Ascending aorta (tissue), 2 donors: ENCODE results near the gene TMEM181. TPM values are rescaled to one million over a fixed set of nuclear protein-coding genes. Genes with fewer than 3 reads are reported as not detected.

ENCODE experiments used
- DNase-seq, 2 donors: peaks; one replicate each; pipeline ENCODE4 v3.0.0-alpha.2; 2019; ENCODE audit warnings: low spot score in 2 of 2
- H3K27ac ChIP-seq, 2 donors: fragments of 200-600 bp; sonication (generic); one replicate each; pipeline ENCODE4 v1.5.1; 2016 to 2017; ENCODE audit warnings: mild to moderate bottlenecking in 1 of 2
- H3K27me3 ChIP-seq: fragments of 200-600 bp; sonication (generic); one replicate; pipeline ENCODE4 v1.5.1; 2017
- H3K36me3 ChIP-seq, 2 donors: fragments of 200-600 bp; sonication (generic); one replicate each; pipeline ENCODE4 v1.5.1; 2016
- H3K4me1 ChIP-seq, 2 donors: fragments of 200-600 bp; sonication (generic); one replicate each; pipeline ENCODE4 v1.5.1; 2016 to 2017; ENCODE audit warnings: mild to moderate bottlenecking in 1 of 2
- H3K4me3 ChIP-seq, 2 donors: fragments of 200-600 bp; sonication (generic); one replicate each; pipeline ENCODE4 v1.5.1; 2016 to 2017; ENCODE audit warnings: mild to moderate bottlenecking in 1 of 2
- H3K9me3 ChIP-seq, 2 donors: fragments of 200-600 bp; sonication (generic); one replicate each; pipeline ENCODE4 v1.5.1; 2016
- CTCF ChIP-seq, 3 experiments: fragments of 200-600 bp in 2 of 3; fragments of 450-650 bp in 1 of 3; sonication (generic) in 2 of 3; IDR thresholded peaks; one replicate each; pipeline ENCODE4 v1.5.1; 2016 to 2019; ENCODE audit warnings: antibody characterized with exemption in 3 of 3, mild to moderate bottlenecking in 1 of 3, moderate library complexity in 1 of 3
- intact Hi-C: fragments of 100-400 bp; cut with DNase I; formaldehyde crosslinking; loops from one replicate; pipeline ENCODE4 v1.15.1; 2023
- total RNA-seq: library from RNA; depleted of rRNA; stranded (reverse); fragments of >200 nt; gene quantifications from one replicate; pipeline ENCODE4 v1.1.0, GENCODE V29; 2016

The TMEM181 gene
- total RNA-seq, 1 donor from 2014 or later, result 16.3 TPM

- Histone ChIP-seq H3K9me3 (no peaks in the 10 kb centered on the region), H3K36me3 (no peaks in the 10 kb centered on the region), H3K4me1 (no peaks in the 10 kb centered on the region), H3K27me3 (no peaks in the 10 kb centered on the region), H3K4me3 (no peak overlapping the region), H3K27ac (no peak overlapping the region)
- no peak for DNase-seq
- TF ChIP-seq CTCF (IDR thresholded peaks at IDR 0.05), result no peak
- intact Hi-C loops, result no loop called here
Measured at GRCh38 chr6:158684311-158684710, 124.4 kb downstream of the TMEM181 start.

- no peak overlapping the region for H3K27ac ChIP-seq
- H3K27me3 ChIP-seq, result no peaks in the 10 kb centered on the region
- no peaks in the 10 kb centered on the region for H3K4me1 ChIP-seq
- H3K4me3 ChIP-seq, result no peak overlapping the region
- no peak for TF ChIP-seq CTCF (IDR thresholded peaks at IDR 0.05)
- H3K36me3 ChIP-seq, result no peaks in the 10 kb centered on the region
- intact Hi-C loops, result no loop called here
- DNase-seq, result no peak
- no peaks in the 10 kb centered on the region for H3K9me3 ChIP-seq
Measured at GRCh38 chr6:158684745-158685324, 124.9 kb downstream of the TMEM181 start.

Other genes starting within 250 kb of the TMEM181 start
- 18.5 TPM for gene TULP4, start 247.6 kb upstream of the TMEM181 start, total RNA-seq
- 5.7 TPM for gene DYNLT1, start 84.7 kb downstream of the TMEM181 start, total RNA-seq
- gene SYTL3, start 90.0 kb downstream of the TMEM181 start, total RNA-seq, result 4.7 TPM